Bronchial epithelial cell (primary cell): ENCODE data around the gene CHCHD6. TPM values are rescaled to one million over a fixed set of nuclear protein-coding genes. Genes with fewer than 3 reads are reported as not detected.

Experiments used
- DNase-seq: peaks from one replicate; pipeline ENCODE4 v3.0.0-alpha.2; 2010; ENCODE audit warnings: low read depth
- FAIRE-seq: peaks from 2 replicates; lab custom pipeline; 2011; peaks lifted over from hg19 to GRCh38; lab: Jason Lieb, UNC
- H3K27me3 ChIP-seq: 2 replicates; pipeline ENCODE4 v1.5.1; 2011; ENCODE audit warnings: low read length; ENCODE audit not compliant: control insufficient read depth, insufficient read depth
- H3K36me3 ChIP-seq: 2 replicates; pipeline ENCODE4 v1.5.1; 2011; ENCODE audit warnings: low read length; ENCODE audit not compliant: control insufficient read depth, insufficient read depth
- H3K4me3 ChIP-seq: 2 replicates; pipeline ENCODE4 v1.5.1; 2011; ENCODE audit warnings: mild to moderate bottlenecking, low read depth, low read length, control low read depth
- total RNA-seq: library from RNA; depleted of rRNA; stranded (reverse); fragments of >200 nt; gene quantifications from 2 replicates; pipeline ENCODE4 v1.2.1, GENCODE V29; 2014
- TF ChIP-seq, protein P1 (sequence below): IDR thresholded peaks from 2 replicates; pipeline ENCODE4 v1.5.1; 2011; ENCODE audit warnings: mild to moderate bottlenecking, moderate library complexity, low read length, control low read depth, inconsistent platforms; ENCODE audit not compliant: insufficient read depth, severe bottlenecking

The CHCHD6 gene
- total RNA-seq, 1 donor from 2014 or later = 25.5 TPM

DNA sequence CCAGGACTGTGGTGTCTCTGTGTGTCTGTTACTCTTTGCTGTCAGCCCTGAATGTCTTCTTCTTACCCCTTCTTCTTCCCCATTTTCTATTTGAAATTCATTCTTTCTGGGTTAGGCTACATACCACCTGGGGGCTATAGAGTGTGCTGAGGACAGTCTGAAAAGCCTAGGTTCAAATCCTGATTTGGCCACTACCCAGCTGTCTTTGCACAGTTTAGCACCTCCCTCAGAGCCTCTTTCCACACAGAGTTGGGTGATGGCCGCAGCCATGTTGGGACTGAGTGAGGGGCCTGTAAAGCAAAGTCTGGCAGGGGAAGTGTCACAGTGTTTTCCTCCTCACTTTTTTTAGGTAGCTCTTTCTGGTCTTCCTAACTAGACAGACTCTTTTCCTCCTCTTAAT, 113.7 kb downstream of the CHCHD6 start:
- Histone ChIP-seq H3K27me3 (no peaks in the 10 kb centered on the region), H3K36me3 (no peaks in the 10 kb centered on the region), H3K4me3 (no peak overlapping the region)
- no peak for DNase-seq
- FAIRE-seq = no peak
- TF ChIP-seq, protein P1, sequence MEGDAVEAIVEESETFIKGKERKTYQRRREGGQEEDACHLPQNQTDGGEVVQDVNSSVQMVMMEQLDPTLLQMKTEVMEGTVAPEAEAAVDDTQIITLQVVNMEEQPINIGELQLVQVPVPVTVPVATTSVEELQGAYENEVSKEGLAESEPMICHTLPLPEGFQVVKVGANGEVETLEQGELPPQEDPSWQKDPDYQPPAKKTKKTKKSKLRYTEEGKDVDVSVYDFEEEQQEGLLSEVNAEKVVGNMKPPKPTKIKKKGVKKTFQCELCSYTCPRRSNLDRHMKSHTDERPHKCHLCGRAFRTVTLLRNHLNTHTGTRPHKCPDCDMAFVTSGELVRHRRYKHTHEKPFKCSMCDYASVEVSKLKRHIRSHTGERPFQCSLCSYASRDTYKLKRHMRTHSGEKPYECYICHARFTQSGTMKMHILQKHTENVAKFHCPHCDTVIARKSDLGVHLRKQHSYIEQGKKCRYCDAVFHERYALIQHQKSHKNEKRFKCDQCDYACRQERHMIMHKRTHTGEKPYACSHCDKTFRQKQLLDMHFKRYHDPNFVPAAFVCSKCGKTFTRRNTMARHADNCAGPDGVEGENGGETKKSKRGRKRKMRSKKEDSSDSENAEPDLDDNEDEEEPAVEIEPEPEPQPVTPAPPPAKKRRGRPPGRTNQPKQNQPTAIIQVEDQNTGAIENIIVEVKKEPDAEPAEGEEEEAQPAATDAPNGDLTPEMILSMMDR = no peak

DNA sequence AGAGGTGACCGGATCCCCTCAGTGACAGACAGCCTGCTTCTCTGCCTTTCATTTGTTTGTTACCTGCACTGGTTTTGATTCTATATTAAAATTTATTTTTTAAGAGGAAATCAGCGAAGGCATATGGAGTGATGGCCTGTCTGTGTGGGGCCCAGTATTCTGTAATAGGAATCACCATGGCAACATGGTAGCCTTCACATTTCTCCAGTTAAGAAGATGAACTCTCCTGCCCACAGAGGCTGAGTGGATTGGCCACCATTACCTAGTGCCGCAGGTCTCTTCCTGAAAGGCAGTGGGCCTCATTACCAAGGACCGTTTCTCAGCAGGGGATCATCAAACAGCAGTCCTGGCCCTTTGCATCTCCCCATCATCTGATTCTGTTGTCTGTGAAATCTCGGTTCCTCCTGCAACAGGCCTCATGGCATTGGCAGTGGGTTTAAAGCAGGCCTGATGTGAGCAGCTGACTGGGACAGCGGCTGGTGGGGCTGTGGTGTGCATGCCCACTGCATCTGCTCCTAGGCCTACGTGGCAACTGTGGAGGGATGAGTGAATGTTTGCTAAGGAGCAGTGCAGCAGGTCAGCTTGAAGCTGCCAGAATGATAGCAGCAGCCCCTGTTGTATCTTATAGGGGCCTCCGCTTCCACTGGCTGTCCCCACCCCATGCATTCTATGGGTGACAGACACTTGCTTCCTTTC, 114.5 kb downstream of the CHCHD6 start:
- Histone ChIP-seq H3K36me3 (no peaks in the 10 kb centered on the region), H3K27me3 (no peaks in the 10 kb centered on the region), H3K4me3 (no peak overlapping the region)
- TF ChIP-seq, protein P1 = no peak
- no peak for FAIRE-seq
- no peak for DNase-seq

DNA sequence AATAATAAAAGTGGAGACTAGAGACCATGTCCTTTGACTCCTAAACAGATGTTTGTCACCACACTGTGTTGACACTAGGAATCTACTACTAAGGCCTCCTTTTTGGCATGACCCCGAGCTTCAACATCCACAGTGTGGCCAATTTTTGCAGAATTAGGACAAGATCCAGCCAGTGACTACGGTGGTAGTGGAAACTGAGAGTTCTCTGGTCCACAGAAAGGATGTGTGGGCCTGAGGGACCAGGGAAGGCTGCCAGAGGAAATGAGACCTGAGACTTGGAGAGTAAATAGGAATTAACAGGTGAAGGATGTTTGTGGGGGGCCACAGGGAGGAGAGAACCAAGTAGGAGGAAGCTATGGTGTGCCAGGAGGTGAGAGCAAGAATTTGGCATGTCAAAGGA, 122.7 kb downstream of the CHCHD6 start:
- no peaks in the 10 kb centered on the region for H3K27me3 ChIP-seq
- H3K36me3 ChIP-seq = no peaks in the 10 kb centered on the region
- no peak overlapping the region for H3K4me3 ChIP-seq
- DNase-seq (no peak), FAIRE-seq (no peak)
- TF ChIP-seq, protein P1 = no peak

DNA sequence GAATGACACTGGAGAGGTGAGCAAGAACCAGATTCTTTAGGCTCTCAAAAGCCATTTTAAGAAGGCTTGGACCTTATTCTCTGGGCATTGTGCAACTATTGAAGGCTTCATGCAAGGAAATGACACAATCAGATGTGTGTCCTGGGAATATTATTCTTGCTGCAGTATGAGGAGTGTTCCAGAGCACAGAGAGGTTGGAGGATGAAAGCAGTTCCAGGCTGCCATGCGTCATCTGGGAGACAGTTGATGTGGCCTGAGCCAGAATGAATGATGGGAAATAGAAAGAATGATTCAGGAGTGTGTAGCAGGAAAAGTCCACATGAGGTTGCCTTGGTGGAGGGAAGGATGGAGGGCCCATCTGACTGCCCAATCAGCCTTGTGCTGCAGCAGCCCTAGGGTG, 123.1 kb downstream of the CHCHD6 start:
- DNase-seq (no peak), FAIRE-seq (no peak)
- Histone ChIP-seq H3K4me3 (no peak overlapping the region), H3K27me3 (no peaks in the 10 kb centered on the region), H3K36me3 (no peaks in the 10 kb centered on the region)
- TF ChIP-seq, protein P1 = no peak

DNA sequence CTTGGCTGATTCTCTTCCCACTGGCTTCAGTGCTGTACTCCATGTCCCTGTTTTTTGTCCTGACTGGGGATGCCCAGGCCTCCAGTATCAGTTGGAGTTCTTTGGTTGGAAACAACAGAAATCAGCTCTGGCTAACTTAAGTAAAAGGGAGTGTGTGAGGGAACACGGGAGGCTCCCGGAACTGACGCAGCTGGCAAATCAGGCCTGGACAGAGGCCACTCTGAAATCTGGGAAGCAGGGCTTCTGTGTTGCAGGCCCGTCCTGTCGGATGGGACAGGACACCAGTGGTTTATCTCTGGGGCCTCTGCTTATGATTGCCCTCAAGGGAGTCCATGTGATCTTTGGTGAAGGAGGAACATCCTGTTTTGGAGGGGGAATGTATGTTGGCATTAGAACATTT, 124.3 kb downstream of the CHCHD6 start:
- no peak for FAIRE-seq
- TF ChIP-seq, protein P1 = no peak
- no peak for DNase-seq
- Histone ChIP-seq H3K4me3 (no peak overlapping the region), H3K27me3 (no peaks in the 10 kb centered on the region), H3K36me3 (no peaks in the 10 kb centered on the region)

DNA sequence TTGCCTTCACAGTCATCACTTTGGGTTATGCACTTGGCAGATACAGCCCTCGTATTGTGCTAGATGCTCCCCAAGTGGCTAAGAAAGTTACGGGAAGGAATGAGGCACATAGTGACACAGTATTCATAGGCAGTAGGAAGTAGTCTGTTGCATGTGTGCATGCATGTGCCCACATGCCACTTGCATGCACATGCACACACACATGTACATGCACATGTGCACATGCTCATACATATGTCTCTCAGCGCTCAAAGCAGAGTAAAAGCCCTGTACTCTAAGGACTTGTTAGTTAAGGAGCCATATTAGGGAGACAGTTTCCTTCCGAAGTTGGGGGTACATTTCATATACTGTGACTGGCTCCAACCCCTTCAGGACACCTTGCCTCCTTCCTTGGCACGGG, 128.9 kb downstream of the CHCHD6 start:
- TF ChIP-seq, protein P1 = no peak
- FAIRE-seq (no peak), DNase-seq (no peak)
- no peaks in the 10 kb centered on the region for H3K27me3 ChIP-seq
- H3K36me3 ChIP-seq = no peaks in the 10 kb centered on the region
- no peak overlapping the region for H3K4me3 ChIP-seq
